HepG2 (cell line): ENCODE results near the gene FNBP1L. TPM values are rescaled to one million over a fixed set of nuclear protein-coding genes. Genes with fewer than 3 reads are reported as not detected.
A peak's percentile ranks its signal among the peaks of the same experiment; 100 is the strongest.

ENCODE experiments used
- KIAA2018 ChIP-seq: sonication (generic); formaldehyde crosslinking; IDR thresholded peaks from 2 replicates; pipeline ENCODE4 v1.5.0; 2020; ENCODE audit warnings: mild to moderate bottlenecking, missing genetic modification reagents, borderline replicate concordance
- RNF2 ChIP-seq: fragments of 450-650 bp; conservative IDR thresholded peaks from 2 replicates; pipeline ENCODE4 v1.6.1; 2016; ENCODE audit warnings: low read depth
- SAP130 ChIP-seq: IDR thresholded peaks from 2 replicates; pipeline ENCODE4 v1.6.1; 2016; ENCODE audit warnings: low read depth
- TOPORS ChIP-seq: sonication (generic); formaldehyde crosslinking; IDR thresholded peaks from 2 replicates; pipeline ENCODE4 v1.8.0; 2023; ENCODE audit warnings: mild to moderate bottlenecking, missing genetic modification reagents
- YEATS4 ChIP-seq: sonication (generic); formaldehyde crosslinking; IDR thresholded peaks from 2 replicates; pipeline ENCODE4 v1.4.0; 2020; ENCODE audit warnings: missing genetic modification reagents, borderline replicate concordance
- ZBTB33 ChIP-seq: sonication (generic); formaldehyde crosslinking; IDR thresholded peaks from 2 replicates; pipeline ENCODE4 v1.4.0; 2020; ENCODE audit warnings: missing genetic modification reagents
- ZEB1 ChIP-seq: IDR thresholded peaks from 2 replicates; pipeline ENCODE4 v1.6.1; 2012; ENCODE audit warnings: mild to moderate bottlenecking, low read depth, inconsistent platforms; ENCODE audit not compliant: insufficient replicate concordance
- ZNF512B ChIP-seq: sonication (generic); formaldehyde crosslinking; IDR thresholded peaks from 2 replicates; pipeline ENCODE4 v1.5.1; 2020; ENCODE audit warnings: missing genetic modification reagents, mild to moderate bottlenecking, borderline replicate concordance
- ZNF546 ChIP-seq: sonication (generic); formaldehyde crosslinking; conservative IDR thresholded peaks from 2 replicates; pipeline ENCODE4 v1.8.1; 2023; ENCODE audit warnings: mild to moderate bottlenecking, missing genetic modification reagents
- ZNF557 ChIP-seq: sonication (generic); formaldehyde crosslinking; IDR thresholded peaks from 2 replicates; pipeline ENCODE4 v1.4.0; 2020; ENCODE audit warnings: missing genetic modification reagents
- ZNF879 ChIP-seq: sonication (generic); formaldehyde crosslinking; IDR thresholded peaks from 2 replicates; pipeline ENCODE4 v1.8.1; 2023; ENCODE audit warnings: missing genetic modification reagents
- polyA plus RNA-seq, 8 experiments: library from polyadenylated mRNA; depleted of rRNA in 3 of 8; stranded (reverse) in 7 of 8; unstranded in 1 of 8; fragments of >200 nt; fragmentation: Illumina TruSeq in 4 of 8; extraction: Trizol in 4 of 8; gene quantifications; 2 replicates each; pipeline versions ENCODE4 v1.2.1 to v1.2.3, GENCODE V29; 2011 to 2016; ENCODE audit warnings: low read depth in 4 of 8, missing spikeins in 1 of 8, mixed read lengths in 1 of 8; ENCODE audit not compliant: insufficient read depth in 1 of 8
- total RNA-seq, 5 experiments: library from RNA; depleted of rRNA; stranded (reverse); fragments of >200 nt; fragmentation: Illumina TruSeq; extraction: Trizol; gene quantifications; 2 replicates each; pipeline ENCODE4 v1.2.3, GENCODE V29; 2016; ENCODE audit warnings: low read depth in 1 of 5

The FNBP1L gene
- total and polyA plus RNA-seq, 2 of the 13 experiments (the other 11 are each of a cell fraction or from before 2014, with no cell fraction given): 24.1 to 27.1 TPM

- TF ChIP-seq ZNF512B (CRISPR knock-in tag) (no peak), RNF2 (no peak), ZEB1 (peak; percentile 92), ZNF546 (CRISPR knock-in tag) (0 out of 2 replicates have a peak, but pooled peaks have one; percentile 5), ZNF557 (CRISPR knock-in tag) (no peak), KIAA2018 (CRISPR knock-in tag) (no peak), TOPORS (no peak), ZNF879 (CRISPR knock-in tag) (0 out of 2 replicates have a peak, but pooled peaks have one; percentile 15), SAP130 (CRISPR knock-in tag) (peak; percentile 29), ZBTB33 (CRISPR knock-in tag) (no peak), YEATS4 (peak; percentile 52)
Observed at GRCh38 chr1:93446837-93447451, 974 bp upstream of the FNBP1L start (continued).
